HG02571 (cell line): ENCODE results near the gene SLC22A17.

Source experiments
- ATAC-seq: cut with Tn5 transposase; IDR thresholded peaks from one replicate; pipeline ENCODE4 v1.9.1; 2021; ENCODE audit warnings: mild to moderate bottlenecking, moderate library complexity; ENCODE audit not compliant: unreplicated experiment

The SLC22A17 gene

GRCh38 chr14:23364164-23365035, 11.7 kb upstream of the SLC22A17 start:
- ATAC-seq, result no peak

- no peak for ATAC-seq
These were observed 9.5 kb upstream of the SLC22A17 start for GRCh38 chr14:23362200-23362599.

DNA sequence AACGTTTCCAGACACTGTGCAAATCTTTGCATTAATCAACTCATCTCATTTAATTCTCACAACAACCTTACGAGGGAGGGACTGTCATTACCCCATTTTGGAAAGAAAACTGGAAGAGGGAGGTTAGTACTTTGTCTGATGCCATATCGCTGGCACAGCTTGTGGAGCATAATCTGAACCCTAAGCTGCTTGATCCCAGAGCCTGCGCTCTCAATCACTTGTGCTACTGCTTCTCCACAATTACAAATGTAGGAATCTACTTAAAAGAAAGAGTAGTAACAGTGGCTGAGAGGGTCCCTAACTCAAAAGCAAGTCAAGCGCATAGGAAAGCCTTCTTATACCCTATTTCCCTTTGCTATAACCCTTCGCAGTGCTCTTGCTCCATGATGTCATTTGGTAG, 9.1 kb upstream of the SLC22A17 start:
- ATAC-seq, result no peak

DNA sequence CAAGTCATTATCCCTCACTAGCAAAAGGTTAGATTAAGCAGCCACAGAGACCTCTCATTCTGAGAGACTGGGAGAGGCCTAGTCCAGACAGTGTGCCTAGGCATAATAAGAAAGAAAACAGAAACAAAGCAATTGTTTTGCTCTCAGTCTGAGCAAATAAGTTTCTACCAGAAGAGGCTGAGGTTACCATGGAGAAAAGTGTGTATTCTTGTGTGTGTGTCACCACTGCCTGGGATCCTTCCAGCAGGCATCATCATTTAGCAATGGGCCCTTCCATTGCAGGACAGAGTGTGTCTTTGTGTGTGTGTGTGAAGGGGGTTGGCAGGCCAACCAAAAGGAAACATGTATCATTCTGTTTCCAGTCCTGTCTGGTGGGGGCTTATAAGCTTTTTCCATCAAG, 8.6 kb upstream of the SLC22A17 start:
- ATAC-seq, result no peak

GRCh38 chr14:23360496-23360895, 7.8 kb upstream of the SLC22A17 start:
- no peak for ATAC-seq

DNA sequence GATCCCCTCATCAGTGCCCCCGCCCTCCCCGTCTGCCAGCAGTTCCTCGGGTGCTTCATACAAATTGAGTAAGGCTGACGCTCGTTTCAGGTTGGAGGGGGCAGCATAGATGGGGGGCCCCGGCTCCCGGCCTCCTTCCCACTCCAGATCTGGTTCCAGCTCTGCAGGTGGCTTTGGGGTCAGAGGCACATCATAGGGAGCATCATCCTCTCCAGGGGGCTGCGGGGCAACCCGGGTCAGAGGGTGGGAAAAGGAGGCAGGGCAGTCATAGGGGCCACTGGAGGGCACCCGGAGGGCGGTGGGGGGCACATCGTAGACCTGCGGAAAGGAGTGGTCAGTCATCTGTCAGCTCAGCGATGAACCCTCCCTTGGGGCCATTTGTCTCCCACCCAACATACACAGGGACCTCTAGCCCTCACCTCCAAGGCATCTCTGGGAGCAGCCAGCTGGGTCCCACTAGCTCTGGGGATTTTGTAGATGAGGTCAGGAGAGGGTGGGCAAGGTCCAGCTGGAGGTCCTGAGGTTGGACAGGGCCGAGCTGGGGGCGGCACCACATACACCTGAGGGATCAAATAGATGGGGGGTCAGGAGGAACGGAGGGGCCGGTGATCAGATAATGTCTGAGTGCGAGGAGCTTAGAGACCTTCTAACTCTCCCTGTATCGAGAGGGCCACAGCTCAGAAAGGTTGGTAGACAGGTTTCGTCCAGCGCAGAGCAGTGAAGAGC, 7.2 kb upstream of the SLC22A17 start:
- no peak for ATAC-seq

GRCh38 chr14:23359167-23359626, 6.5 kb upstream of the SLC22A17 start:
- ATAC-seq, result no peak

DNA sequence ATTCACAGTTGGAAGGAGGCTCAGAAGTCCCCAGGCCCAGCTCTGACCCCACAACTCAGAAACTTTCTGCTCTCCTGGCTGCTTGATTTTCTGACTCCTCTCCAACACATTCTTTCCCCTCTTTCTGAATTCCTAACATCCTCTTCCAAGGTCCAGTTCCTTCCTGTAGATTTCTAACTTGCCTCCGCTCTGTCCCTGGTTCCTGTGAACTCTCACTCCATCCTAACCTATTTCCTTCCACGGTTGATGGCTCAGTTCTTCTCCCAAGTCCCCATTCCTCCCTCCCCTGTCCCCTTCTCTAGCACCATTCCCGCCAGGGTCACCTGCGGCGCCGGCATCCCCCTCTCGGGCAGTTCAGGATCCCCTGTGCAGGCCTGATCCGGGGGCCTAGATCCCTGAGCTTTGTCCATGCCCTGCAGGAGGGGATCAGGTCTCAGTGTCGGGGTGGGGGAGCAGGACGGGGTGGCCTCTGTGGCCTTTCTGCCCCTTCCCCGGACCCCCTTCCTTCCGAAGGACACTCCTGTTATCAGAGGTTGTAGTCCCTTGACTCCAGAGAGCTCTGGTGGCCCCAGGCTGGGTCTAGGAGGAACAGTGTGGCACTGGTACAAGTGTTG, 6.0 kb upstream of the SLC22A17 start:
- ATAC-seq, result no peak

DNA sequence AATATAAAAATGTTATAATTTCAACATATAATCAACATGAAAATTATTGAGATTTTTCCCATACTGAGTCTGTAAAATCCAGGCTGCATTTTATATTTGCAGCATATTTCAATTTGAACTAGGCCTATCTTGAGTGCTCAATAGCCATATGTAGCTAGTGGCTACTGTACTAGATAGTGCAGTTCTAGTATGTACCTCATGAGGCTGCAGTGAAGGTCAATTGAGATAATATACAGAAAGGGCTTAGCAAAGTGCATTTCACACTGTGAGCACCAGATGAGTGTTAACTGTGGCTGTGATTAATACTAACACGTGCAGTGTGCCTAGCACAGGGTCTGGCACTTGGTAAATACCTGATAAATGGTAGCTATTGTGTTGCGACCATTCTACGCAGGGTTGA, 5.4 kb upstream of the SLC22A17 start:
- no peak for ATAC-seq

DNA sequence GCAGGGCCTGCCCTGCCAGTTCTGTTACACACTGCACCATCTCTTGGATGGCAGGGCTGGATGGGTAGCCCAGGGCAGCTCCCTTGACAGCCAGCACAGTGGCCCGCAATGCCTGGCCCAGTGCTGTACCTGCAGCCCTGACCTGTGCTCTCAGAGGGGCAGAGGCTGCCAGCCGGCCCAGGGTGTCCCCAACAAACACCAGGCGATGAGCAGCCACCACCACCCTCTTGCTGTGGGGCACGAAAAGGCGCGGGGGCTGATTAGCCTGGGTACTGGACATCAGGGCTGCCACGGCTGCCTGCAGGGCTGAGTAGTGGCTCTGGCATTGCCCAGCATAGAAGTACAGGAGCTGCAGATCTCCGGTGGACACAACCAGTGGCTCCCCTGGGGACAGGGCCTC, 4.6 kb upstream of the SLC22A17 start:
- no peak for ATAC-seq

- no peak for ATAC-seq
These were observed 4.0 kb upstream of the SLC22A17 start for GRCh38 chr14:23356662-23357061.

DNA sequence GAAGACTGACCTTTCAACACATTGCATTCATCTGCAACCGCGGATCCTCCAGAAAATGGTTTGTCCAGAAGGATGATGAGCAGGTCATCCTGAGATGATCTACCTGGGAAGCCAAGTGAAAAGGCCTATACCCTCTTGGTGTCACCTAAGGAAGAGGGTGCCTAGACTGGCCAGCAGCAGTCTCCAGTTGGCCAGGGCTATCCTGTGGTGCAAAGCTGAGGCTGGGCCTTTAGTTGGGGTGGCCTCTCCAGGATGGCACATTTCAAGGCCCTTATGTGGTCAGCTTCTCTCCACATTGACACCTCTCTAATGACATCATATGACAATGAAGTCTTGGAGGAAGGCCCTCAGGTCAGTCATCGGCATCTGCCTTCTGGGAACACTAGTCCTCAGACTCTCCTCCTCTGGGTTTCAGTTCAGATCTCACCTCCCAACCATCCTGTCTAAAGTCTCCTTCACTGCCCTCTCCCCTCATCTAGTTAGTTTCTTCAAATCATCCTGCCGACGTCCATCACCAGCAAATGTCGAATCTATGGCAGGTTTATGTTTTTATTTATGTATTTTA, 3.3 kb upstream of the SLC22A17 start:
- ATAC-seq, result no peak

DNA sequence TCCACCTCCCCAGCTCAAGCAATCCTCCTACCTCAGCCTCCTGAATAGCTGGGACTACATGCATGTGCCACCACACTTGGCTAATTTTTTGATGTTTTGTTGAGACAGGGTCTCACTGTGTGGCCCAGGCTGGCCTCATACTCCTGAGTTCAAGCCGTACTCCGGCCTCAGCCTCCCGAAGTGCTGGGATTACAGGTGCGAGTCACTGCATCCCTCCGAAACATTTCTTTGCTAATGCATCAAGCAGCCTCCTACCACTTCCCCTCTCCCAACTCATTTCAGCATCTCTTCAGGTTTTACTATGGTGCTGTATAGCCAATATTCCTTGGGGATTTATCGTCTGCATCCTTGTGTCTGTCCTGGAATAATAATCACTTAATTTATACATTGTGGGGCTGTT, 2.3 kb upstream of the SLC22A17 start:
- no peak for ATAC-seq

- ATAC-seq, result no peak
These were observed 720 bp upstream of the SLC22A17 start for GRCh38 chr14:23353433-23353780.

DNA sequence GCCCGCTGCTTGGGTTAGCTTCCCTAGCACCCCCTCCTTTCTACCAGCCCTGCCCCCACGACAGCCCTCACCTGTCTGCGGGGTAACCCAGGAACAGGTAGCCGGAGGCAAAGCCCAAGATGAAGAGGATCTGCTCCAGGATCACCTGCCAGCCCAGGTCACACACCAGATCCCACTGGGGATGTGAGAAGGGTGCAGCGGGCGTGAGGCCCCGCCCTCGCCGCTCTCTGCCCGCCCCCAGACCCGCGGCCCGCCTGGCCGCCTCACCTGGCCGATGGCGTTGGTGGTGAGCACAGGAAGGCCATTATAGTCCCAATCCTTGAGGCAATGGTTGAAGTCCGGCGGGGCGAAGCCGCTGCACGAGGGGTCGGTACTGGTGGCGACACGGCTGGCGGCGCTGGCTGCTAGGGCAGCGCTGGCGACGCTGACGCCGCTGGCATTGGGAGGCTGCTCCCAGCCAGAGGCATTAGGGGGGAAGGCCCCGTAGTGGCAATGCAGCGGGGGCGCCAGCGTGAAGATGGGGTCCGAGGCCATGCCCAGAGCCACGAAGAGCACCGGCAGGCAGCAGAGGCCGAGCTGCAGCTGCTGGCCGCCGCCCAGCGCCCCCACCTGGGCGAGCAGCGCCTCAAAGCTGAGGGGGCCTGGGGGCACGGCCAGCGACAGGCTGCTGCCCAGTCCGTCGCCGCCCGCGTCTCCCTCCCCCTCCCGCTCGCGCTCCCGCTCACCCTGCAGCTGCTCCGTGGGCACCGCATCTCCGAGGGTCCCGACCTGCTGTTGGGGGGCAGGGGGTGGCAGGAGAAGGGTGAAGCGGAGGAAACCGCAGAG, 794 bp downstream of the SLC22A17 start:
- ATAC-seq, result no peak

DNA sequence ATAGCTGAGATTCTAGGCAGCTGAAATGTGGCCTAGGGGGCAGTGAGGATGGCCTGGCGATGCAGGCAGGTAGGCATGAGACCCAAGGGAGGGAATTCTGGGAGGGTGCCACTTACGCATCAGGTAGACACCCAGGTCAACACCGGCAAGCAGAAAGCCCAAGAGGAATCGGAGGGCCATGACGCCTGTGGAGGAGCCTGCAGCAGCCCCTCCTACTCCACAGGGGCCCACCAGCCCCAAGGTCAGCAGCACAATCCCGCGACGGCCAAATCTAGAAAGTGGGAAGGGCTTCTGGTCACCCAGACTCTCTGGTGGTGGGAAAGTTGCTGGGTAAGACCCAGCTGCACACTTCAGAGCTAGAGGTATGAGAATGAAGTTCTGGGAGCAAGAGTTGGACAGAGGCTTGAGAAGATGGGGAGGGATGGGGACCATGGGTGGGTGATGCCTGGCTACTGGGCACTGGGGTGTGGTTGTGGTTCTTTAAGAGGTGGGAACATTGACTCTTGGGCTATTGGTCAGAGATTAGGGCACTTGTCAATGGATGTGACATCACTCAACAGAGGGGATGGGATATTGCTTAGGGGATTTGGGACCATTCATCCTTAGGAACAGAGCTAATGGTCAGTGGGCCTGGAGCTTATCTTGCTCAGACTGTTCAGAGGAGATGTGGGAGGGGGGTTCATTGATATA, 3.4 kb downstream of the SLC22A17 start:
- ATAC-seq, result no peak

DNA sequence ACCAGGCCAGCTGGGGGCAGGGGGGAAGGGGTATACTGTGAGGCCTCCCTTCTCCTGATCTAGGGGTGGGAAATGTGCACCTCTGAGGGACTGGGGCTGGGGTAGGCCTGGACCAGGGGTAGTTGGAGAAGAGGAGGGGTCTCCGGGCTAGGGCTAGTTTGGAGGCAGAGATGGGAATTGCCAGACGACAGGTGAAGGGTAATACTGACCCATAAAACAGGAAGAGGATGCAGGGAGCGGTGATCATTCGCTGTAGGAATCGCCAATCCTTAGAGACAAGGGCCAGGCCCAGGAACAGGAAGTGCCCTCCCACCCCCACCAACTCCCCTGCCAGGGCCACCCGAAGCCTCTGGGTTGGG, 4.4 kb downstream of the SLC22A17 start:
- no peak for ATAC-seq

GRCh38 chr14:23347406-23348296, 5.0 kb downstream of the SLC22A17 start:
- ATAC-seq, result no peak
